ENCODE measurements around the gene CDK15.

The CDK15 gene

GRCh38 chr2:201901786-201902185 is 95.4 kb downstream of the CDK15 start:
- H3K4me1 ChIP-seq (ENCODE audit: control insufficient read depth, insufficient read depth, low read length), result peaks cover 19% of the 10 kb centered on the region
- H3K36me3 ChIP-seq (ENCODE audit: control insufficient read depth, insufficient read depth, low read length), result no peaks in the 10 kb centered on the region
- no peaks in the 10 kb centered on the region for H3K27me3 ChIP-seq (ENCODE audit: control insufficient read depth, insufficient read depth, low read length)
- no peaks in the 10 kb centered on the region for H3K9me3 ChIP-seq (ENCODE audit: control insufficient read depth, insufficient read depth, low read length)
- no peak overlapping the region for H3K9ac ChIP-seq (ENCODE audit: low read depth, low read length)
- H3K4me3 ChIP-seq (ENCODE audit: low read depth, low read length), result no peak overlapping the region

- no peaks in the 10 kb centered on the region for H3K9me3 ChIP-seq (ENCODE audit: control insufficient read depth, insufficient read depth, low read length)
- no peaks in the 10 kb centered on the region for H3K36me3 ChIP-seq (ENCODE audit: control insufficient read depth, insufficient read depth, low read length)
- no peak overlapping the region for H3K4me3 ChIP-seq (ENCODE audit: low read depth, low read length)
- H3K27me3 ChIP-seq (ENCODE audit: control insufficient read depth, insufficient read depth, low read length), result no peaks in the 10 kb centered on the region
- H3K9ac ChIP-seq (ENCODE audit: low read depth, low read length), result no peak overlapping the region
- H3K4me1 ChIP-seq (ENCODE audit: control insufficient read depth, insufficient read depth, low read length), result peaks cover 20% of the 10 kb centered on the region
Observed at GRCh38 chr2:201904538-201905420, 98.4 kb downstream of the CDK15 start.

GRCh38 chr2:201906777-201907562 is 100.6 kb downstream of the CDK15 start:
- Histone ChIP-seq H3K4me3 (ENCODE audit: low read depth, low read length) (no peak overlapping the region), H3K27me3 (ENCODE audit: control insufficient read depth, insufficient read depth, low read length) (no peaks in the 10 kb centered on the region), H3K9ac (ENCODE audit: low read depth, low read length) (no peak overlapping the region), H3K9me3 (ENCODE audit: control insufficient read depth, insufficient read depth, low read length) (no peaks in the 10 kb centered on the region), H3K4me1 (ENCODE audit: control insufficient read depth, insufficient read depth, low read length) (peaks cover 26% of the 10 kb centered on the region), H3K36me3 (ENCODE audit: control insufficient read depth, insufficient read depth, low read length) (no peaks in the 10 kb centered on the region)

- H3K4me3 ChIP-seq (ENCODE audit: low read depth, low read length), result no peak overlapping the region
- H3K9ac ChIP-seq (ENCODE audit: low read depth, low read length), result no peak overlapping the region
- H3K27me3 ChIP-seq (ENCODE audit: control insufficient read depth, insufficient read depth, low read length), result no peaks in the 10 kb centered on the region
- no peaks in the 10 kb centered on the region for H3K36me3 ChIP-seq (ENCODE audit: control insufficient read depth, insufficient read depth, low read length)
- peaks cover 28% of the 10 kb centered on the region for H3K4me1 ChIP-seq (ENCODE audit: control insufficient read depth, insufficient read depth, low read length)
- H3K9me3 ChIP-seq (ENCODE audit: control insufficient read depth, insufficient read depth, low read length), result no peaks in the 10 kb centered on the region
Observed at GRCh38 chr2:201907563-201907881, 101.2 kb downstream of the CDK15 start.

- no peak overlapping the region for H3K4me3 ChIP-seq (ENCODE audit: low read depth, low read length)
- no peaks in the 10 kb centered on the region for H3K36me3 ChIP-seq (ENCODE audit: control insufficient read depth, insufficient read depth, low read length)
- no peak overlapping the region for H3K9ac ChIP-seq (ENCODE audit: low read depth, low read length)
- H3K9me3 ChIP-seq (ENCODE audit: control insufficient read depth, insufficient read depth, low read length), result no peaks in the 10 kb centered on the region
- H3K27me3 ChIP-seq (ENCODE audit: control insufficient read depth, insufficient read depth, low read length), result no peaks in the 10 kb centered on the region
- H3K4me1 ChIP-seq (ENCODE audit: control insufficient read depth, insufficient read depth, low read length), result peaks cover 28% of the 10 kb centered on the region
Observed at GRCh38 chr2:201908901-201909300, 102.6 kb downstream of the CDK15 start.

- Histone ChIP-seq H3K27me3 (ENCODE audit: control insufficient read depth, insufficient read depth, low read length) (no peaks in the 10 kb centered on the region), H3K9me3 (ENCODE audit: control insufficient read depth, insufficient read depth, low read length) (no peaks in the 10 kb centered on the region), H3K36me3 (ENCODE audit: control insufficient read depth, insufficient read depth, low read length) (no peaks in the 10 kb centered on the region), H3K4me3 (ENCODE audit: low read depth, low read length) (no peak overlapping the region), H3K9ac (ENCODE audit: low read depth, low read length) (no peak overlapping the region), H3K4me1 (ENCODE audit: control insufficient read depth, insufficient read depth, low read length) (peaks cover 26% of the 10 kb centered on the region)
Observed at GRCh38 chr2:201909348-201909747, 103.0 kb downstream of the CDK15 start.

- Histone ChIP-seq H3K4me3 (ENCODE audit: low read depth, low read length) (no peak overlapping the region), H3K36me3 (ENCODE audit: control insufficient read depth, insufficient read depth, low read length) (no peaks in the 10 kb centered on the region), H3K9ac (ENCODE audit: low read depth, low read length) (no peak overlapping the region), H3K4me1 (ENCODE audit: control insufficient read depth, insufficient read depth, low read length) (peaks cover 25% of the 10 kb centered on the region), H3K27me3 (ENCODE audit: control insufficient read depth, insufficient read depth, low read length) (no peaks in the 10 kb centered on the region), H3K9me3 (ENCODE audit: control insufficient read depth, insufficient read depth, low read length) (no peaks in the 10 kb centered on the region)
Observed at GRCh38 chr2:201909961-201910361, 103.6 kb downstream of the CDK15 start.

GRCh38 chr2:201911372-201911771 is 105.0 kb downstream of the CDK15 start:
- Histone ChIP-seq H3K27me3 (ENCODE audit: control insufficient read depth, insufficient read depth, low read length) (no peaks in the 10 kb centered on the region), H3K36me3 (ENCODE audit: control insufficient read depth, insufficient read depth, low read length) (no peaks in the 10 kb centered on the region), H3K9ac (ENCODE audit: low read depth, low read length) (no peak overlapping the region), H3K4me3 (ENCODE audit: low read depth, low read length) (no peak overlapping the region), H3K4me1 (ENCODE audit: control insufficient read depth, insufficient read depth, low read length) (peaks cover 17% of the 10 kb centered on the region), H3K9me3 (ENCODE audit: control insufficient read depth, insufficient read depth, low read length) (no peaks in the 10 kb centered on the region)

GRCh38 chr2:201913201-201913600 is 106.9 kb downstream of the CDK15 start:
- no peak overlapping the region for H3K4me3 ChIP-seq (ENCODE audit: low read depth, low read length)
- H3K9ac ChIP-seq (ENCODE audit: low read depth, low read length), result no peak overlapping the region
- no peaks in the 10 kb centered on the region for H3K27me3 ChIP-seq (ENCODE audit: control insufficient read depth, insufficient read depth, low read length)
- H3K4me1 ChIP-seq (ENCODE audit: control insufficient read depth, insufficient read depth, low read length), result peaks cover 13% of the 10 kb centered on the region
- H3K36me3 ChIP-seq (ENCODE audit: control insufficient read depth, insufficient read depth, low read length), result no peaks in the 10 kb centered on the region
- no peaks in the 10 kb centered on the region for H3K9me3 ChIP-seq (ENCODE audit: control insufficient read depth, insufficient read depth, low read length)

GRCh38 chr2:201915446-201915845 is 109.1 kb downstream of the CDK15 start:
- no peaks in the 10 kb centered on the region for H3K36me3 ChIP-seq (ENCODE audit: control insufficient read depth, insufficient read depth, low read length)
- peaks cover 13% of the 10 kb centered on the region for H3K4me1 ChIP-seq (ENCODE audit: control insufficient read depth, insufficient read depth, low read length)
- H3K9ac ChIP-seq (ENCODE audit: low read depth, low read length), result no peak overlapping the region
- H3K4me3 ChIP-seq (ENCODE audit: low read depth, low read length), result no peak overlapping the region
- no peaks in the 10 kb centered on the region for H3K9me3 ChIP-seq (ENCODE audit: control insufficient read depth, insufficient read depth, low read length)
- no peaks in the 10 kb centered on the region for H3K27me3 ChIP-seq (ENCODE audit: control insufficient read depth, insufficient read depth, low read length)

- H3K27me3 ChIP-seq (ENCODE audit: control insufficient read depth, insufficient read depth, low read length), result no peaks in the 10 kb centered on the region
- no peaks in the 10 kb centered on the region for H3K9me3 ChIP-seq (ENCODE audit: control insufficient read depth, insufficient read depth, low read length)
- peaks cover 7% of the 10 kb centered on the region for H3K4me1 ChIP-seq (ENCODE audit: control insufficient read depth, insufficient read depth, low read length)
- H3K4me3 ChIP-seq (ENCODE audit: low read depth, low read length), result no peak overlapping the region
- H3K9ac ChIP-seq (ENCODE audit: low read depth, low read length), result no peak overlapping the region
- no peaks in the 10 kb centered on the region for H3K36me3 ChIP-seq (ENCODE audit: control insufficient read depth, insufficient read depth, low read length)
Observed at GRCh38 chr2:201916565-201916964, 110.2 kb downstream of the CDK15 start.

Measured in iPS-15b (cell line).